Smooth muscle cell (in vitro differentiated cells): ENCODE data around the gene GPANK1. TPM values are rescaled to one million over a fixed set of nuclear protein-coding genes. Genes with fewer than 3 reads are reported as not detected.

Experiments
- DNase-seq: peaks from one replicate; lab custom pipeline; 2025; ENCODE audit not compliant: unreplicated experiment; lab: John Stamatoyannopoulos, UW
- H2AFZ ChIP-seq: fragments of 200-600 bp; sonication (generic); 2 replicates; pipeline ENCODE4 v1.6.0; 2016; ENCODE audit warnings: antibody characterized with exemption, low read depth, mild to moderate bottlenecking
- H3F3A ChIP-seq: fragments of 200-600 bp; sonication (generic); 2 replicates; pipeline ENCODE4 v1.6.0; 2017; ENCODE audit warnings: antibody characterized with exemption, low read depth
- H3K27ac ChIP-seq: fragments of 200-600 bp; sonication (generic); 2 replicates; pipeline ENCODE4 v1.5.1; 2016; ENCODE audit warnings: low read depth, mild to moderate bottlenecking
- H3K27me3 ChIP-seq: fragments of 200-600 bp; sonication (generic); 2 replicates; pipeline ENCODE4 v1.6.1; 2016; ENCODE audit warnings: low read depth, mild to moderate bottlenecking
- H3K36me3 ChIP-seq: fragments of 200-600 bp; sonication (generic); 2 replicates; pipeline ENCODE4 v1.5.1; 2016; ENCODE audit warnings: low read depth
- H3K4me1 ChIP-seq: fragments of 200-600 bp; sonication (generic); 2 replicates; pipeline ENCODE4 v1.5.1; 2016; ENCODE audit warnings: low read depth
- H3K4me2 ChIP-seq: fragments of 200-600 bp; sonication (generic); 2 replicates; pipeline ENCODE4 v1.6.0; 2016; ENCODE audit warnings: mild to moderate bottlenecking
- H3K4me3 ChIP-seq: fragments of 200-600 bp; sonication (generic); 2 replicates; pipeline ENCODE4 v1.5.1; 2016; ENCODE audit warnings: mild to moderate bottlenecking
- H3K79me2 ChIP-seq: fragments of 200-600 bp; sonication (generic); 2 replicates; pipeline ENCODE4 v1.6.0; 2016; ENCODE audit warnings: low read depth, mild to moderate bottlenecking
- H3K9ac ChIP-seq: fragments of 200-600 bp; sonication (generic); 2 replicates; pipeline ENCODE4 v1.6.0; 2016; ENCODE audit warnings: low read depth
- H3K9me3 ChIP-seq: fragments of 200-600 bp; sonication (generic); replicated peaks from 2 replicates; pipeline ENCODE4 v1.5.1; 2016; ENCODE audit warnings: low read depth
- H4K20me1 ChIP-seq: fragments of 200-600 bp; sonication (generic); 2 replicates; pipeline ENCODE4 v1.6.0; 2016; ENCODE audit warnings: low read depth
- CTCF ChIP-seq: fragments of 200-600 bp; sonication (generic); IDR thresholded peaks from 2 replicates; pipeline ENCODE4 v1.5.1; 2017; ENCODE audit warnings: borderline replicate concordance, mild to moderate bottlenecking, antibody characterized with exemption; ENCODE audit not compliant: insufficient read depth, poor library complexity, severe bottlenecking
- WGBS: methylation state at CpG from one replicate; pipeline ENCODE4 v1.1.7; 2016; ENCODE audit warnings: low lambda C conversion rate; 5-methylcytosine and 5-hydroxymethylcytosine counted together
- polyA plus RNA-seq: library from polyadenylated mRNA; unstranded; fragments of >200 nt; fragmentation: Nextera tagmentation; extraction: Ambion mirVana; gene quantifications from 2 replicates; pipeline ENCODE4 v1.2.1, GENCODE V29; 2016
- total RNA-seq: library from RNA; depleted of rRNA; stranded (reverse); fragments of >200 nt; gene quantifications from 2 replicates; pipeline ENCODE4 v1.2.3, GENCODE V29; 2014

GPANK1 gene
- total and polyA plus RNA-seq, 2 experiments from 2014 or later, result 12.5 to 19.6 TPM

- Histone ChIP-seq H3K4me1 (peaks cover 10% of the 10 kb centered on the region), H3F3A (no peaks in the 10 kb centered on the region), H3K4me2 (peak within 1 kb of the TSS; percentile 86), H3K9me3 (no peaks in the 10 kb centered on the region), H3K27me3 (no peaks in the 10 kb centered on the region), H3K9ac (peak within 1 kb of the TSS; percentile 90), H2AFZ (peak within 1 kb of the TSS; percentile 82), H3K4me3 (peak within 1 kb of the TSS; percentile 71), H3K27ac (peak within 1 kb of the TSS; percentile 81), H3K79me2 (peaks cover 27% of the 10 kb centered on the region), H3K36me3 (no peaks in the 10 kb centered on the region), H4K20me1 (peaks cover 5% of the 10 kb centered on the region)
- TF ChIP-seq CTCF, result no peak
- peak; percentile 82 for DNase-seq
- WGBS, result 2% methylated on average over 54 of the region's 54 CpGs
These were observed 38.3 kb upstream of the GPANK1 start, which contains the start of gene ABHD16A for GRCh38 chr6:31702819-31703716. TSS of gene ABHD16A (minus strand) at chr6:31703324. CDS start at chr6:31703281, 43 bp downstream.

- Histone ChIP-seq H3K27me3 (no peaks in the 10 kb centered on the region), H3K27ac (peak overlapping the region; percentile 81), H3K79me2 (peaks cover 27% of the 10 kb centered on the region), H2AFZ (peak overlapping the region; percentile 82), H3K4me1 (peaks cover 10% of the 10 kb centered on the region), H3K36me3 (no peaks in the 10 kb centered on the region), H3K9ac (peak overlapping the region; percentile 90), H3K4me2 (peak overlapping the region; percentile 86), H3K9me3 (no peaks in the 10 kb centered on the region), H3F3A (no peaks in the 10 kb centered on the region), H3K4me3 (peak overlapping the region; percentile 71), H4K20me1 (peaks cover 5% of the 10 kb centered on the region)
- no peak for DNase-seq
- TF ChIP-seq CTCF, result no peak
- WGBS, result 6% methylated on average over 10 of the region's 10 CpGs
These were observed 37.6 kb upstream of the GPANK1 start for GRCh38 chr6:31702405-31702818.

GRCh38 chr6:31701666-31702404 is 37.0 kb upstream of the GPANK1 start:
- H3K9me3 ChIP-seq, result no peaks in the 10 kb centered on the region
- H2AFZ ChIP-seq, result peak overlapping the region; percentile 82
- peaks cover 10% of the 10 kb centered on the region for H3K4me1 ChIP-seq
- WGBS, result 58% methylated on average over 7 of the region's 7 CpGs
- H3K27me3 ChIP-seq, result no peaks in the 10 kb centered on the region
- H3K79me2 ChIP-seq, result peaks cover 27% of the 10 kb centered on the region
- no peak for TF ChIP-seq CTCF
- H4K20me1 ChIP-seq, result peaks cover 5% of the 10 kb centered on the region
- no peaks in the 10 kb centered on the region for H3F3A ChIP-seq
- peak overlapping the region; percentile 90 for H3K9ac ChIP-seq
- DNase-seq, result no peak
- no peaks in the 10 kb centered on the region for H3K36me3 ChIP-seq
- H3K4me2 ChIP-seq, result peak overlapping the region; percentile 86
- peak overlapping the region; percentile 81 for H3K27ac ChIP-seq
- H3K4me3 ChIP-seq, result peak overlapping the region; percentile 71
